GM18499 (cell line): ENCODE data around the gene PCP4L1.

Experiments
- ATAC-seq: cut with Tn5 transposase; IDR thresholded peaks from one replicate; pipeline ENCODE4 v1.9.1; 2021; ENCODE audit warnings: moderate number of reproducible peaks; ENCODE audit not compliant: insufficient read depth, unreplicated experiment

PCP4L1 gene

GRCh38 chr1:161261261-161262235 lies 3.0 kb downstream of the PCP4L1 start:
- no peak for ATAC-seq

- ATAC-seq, result no peak
Observed at GRCh38 chr1:161265305-161265704, 6.8 kb downstream of the PCP4L1 start.

- ATAC-seq, result no peak
Observed at GRCh38 chr1:161266202-161266601, 7.7 kb downstream of the PCP4L1 start.

GRCh38 chr1:161266836-161267235 lies 8.3 kb downstream of the PCP4L1 start:
- ATAC-seq, result no peak

- no peak for ATAC-seq
Observed at GRCh38 chr1:161267321-161267720, 8.8 kb downstream of the PCP4L1 start.

GRCh38 chr1:161273402-161273801 lies 14.9 kb downstream of the PCP4L1 start:
- ATAC-seq, result no peak

- ATAC-seq, result no peak
Observed at GRCh38 chr1:161274874-161275273, 16.3 kb downstream of the PCP4L1 start.

- no peak for ATAC-seq
Observed at GRCh38 chr1:161282991-161283390, 24.4 kb downstream of the PCP4L1 start.

- no peak for ATAC-seq
Observed at GRCh38 chr1:161285113-161285512, 26.6 kb downstream of the PCP4L1 start.

GRCh38 chr1:161285521-161285920 lies 27.0 kb downstream of the PCP4L1 start:
- no peak for ATAC-seq

- ATAC-seq, result no peak
Observed at GRCh38 chr1:161287482-161288054, 29.0 kb downstream of the PCP4L1 start.

GRCh38 chr1:161290779-161291178 lies 32.2 kb downstream of the PCP4L1 start:
- ATAC-seq, result no peak

- no peak for ATAC-seq
Observed at GRCh38 chr1:161297415-161297814, 38.9 kb downstream of the PCP4L1 start.

GRCh38 chr1:161298116-161298515 lies 39.6 kb downstream of the PCP4L1 start:
- no peak for ATAC-seq

- ATAC-seq, result no peak
Observed at GRCh38 chr1:161299347-161299746, 40.8 kb downstream of the PCP4L1 start.

GRCh38 chr1:161300478-161300877 lies 41.9 kb downstream of the PCP4L1 start:
- ATAC-seq, result no peak

GRCh38 chr1:161304927-161305866 lies 46.7 kb downstream of the PCP4L1 start:
- no peak for ATAC-seq

- no peak for ATAC-seq
Observed at GRCh38 chr1:161305867-161306519, 47.4 kb downstream of the PCP4L1 start.

- no peak for ATAC-seq
Observed at GRCh38 chr1:161307230-161307768, 48.8 kb downstream of the PCP4L1 start.
